ENCODE measurements around the gene TERB1.

The TERB1 gene, protein sequence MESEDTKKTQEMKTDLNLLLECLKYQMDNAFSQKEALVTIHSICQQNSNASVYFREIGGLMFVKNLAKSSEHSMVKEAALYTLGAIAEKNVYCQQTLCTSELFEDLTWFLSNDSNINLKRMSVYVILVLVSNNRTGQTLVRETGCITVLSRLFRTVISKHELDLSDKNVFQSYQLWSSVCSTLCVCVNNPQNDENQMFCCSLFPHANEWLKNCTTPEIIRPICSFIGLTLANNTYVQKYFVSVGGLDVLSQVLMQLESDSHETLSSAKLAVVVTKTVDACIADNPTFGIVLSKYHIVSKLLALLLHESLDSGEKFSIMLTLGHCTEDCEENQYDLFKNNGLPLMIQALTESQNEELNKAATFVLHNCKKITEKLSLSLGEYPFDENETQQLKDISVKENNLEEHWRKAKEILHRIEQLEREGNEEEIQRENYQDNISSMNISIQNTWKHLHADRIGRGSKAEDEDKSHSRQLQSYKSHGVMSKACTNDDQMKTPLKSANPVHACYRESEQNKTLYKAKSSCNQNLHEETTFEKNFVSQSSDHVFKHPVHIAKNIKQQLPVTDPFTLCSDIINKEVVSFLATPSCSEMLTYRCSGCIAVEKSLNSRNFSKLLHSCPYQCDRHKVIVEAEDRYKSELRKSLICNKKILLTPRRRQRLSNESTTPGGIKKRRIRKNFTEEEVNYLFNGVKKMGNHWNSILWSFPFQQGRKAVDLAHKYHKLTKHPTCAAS

DNA sequence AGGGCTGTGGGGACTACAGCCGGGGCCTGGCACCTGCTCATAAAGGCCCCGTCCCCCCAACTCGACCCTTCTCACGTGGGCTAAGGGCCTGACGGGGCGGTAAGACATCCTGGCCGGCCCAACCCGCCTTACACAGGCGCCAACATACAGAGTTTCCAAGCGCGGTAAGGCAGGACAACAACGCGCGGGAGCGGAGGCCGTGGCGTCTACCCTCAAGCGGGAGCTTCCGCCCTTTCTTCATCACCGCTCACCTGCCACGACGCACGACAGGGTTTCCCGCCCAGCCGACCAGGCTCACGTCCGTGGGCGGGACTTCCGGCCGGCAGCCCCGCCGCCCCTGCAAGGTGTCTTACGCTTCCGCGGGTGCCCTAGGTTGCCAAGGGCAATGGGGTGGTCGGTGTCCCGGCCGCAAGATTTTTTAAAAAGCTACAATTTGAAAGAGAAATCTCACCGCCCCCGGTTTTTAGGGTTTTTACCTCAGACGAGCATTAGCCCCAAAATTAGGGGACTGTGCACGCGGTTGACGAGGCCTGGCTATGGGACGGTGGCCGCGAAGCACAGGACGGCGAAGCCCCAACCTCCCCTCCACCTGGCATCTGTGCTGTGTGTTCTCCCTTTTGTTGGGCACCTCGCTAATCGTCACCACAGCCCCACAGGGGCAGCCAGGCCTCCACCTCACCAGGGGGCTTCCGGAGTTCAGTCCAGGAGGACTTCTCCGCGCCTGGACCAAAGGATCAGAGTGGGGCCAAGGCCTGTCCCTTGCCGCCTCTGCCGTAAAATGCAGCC lies at the start of gene TERB1:
Gene TERB1, minus strand, starts transcription at position 265 of the 786 bp plus-strand sequence. CDS start 4,786 bp downstream, outside the sequence.
- DNase-seq = no peak

DNA sequence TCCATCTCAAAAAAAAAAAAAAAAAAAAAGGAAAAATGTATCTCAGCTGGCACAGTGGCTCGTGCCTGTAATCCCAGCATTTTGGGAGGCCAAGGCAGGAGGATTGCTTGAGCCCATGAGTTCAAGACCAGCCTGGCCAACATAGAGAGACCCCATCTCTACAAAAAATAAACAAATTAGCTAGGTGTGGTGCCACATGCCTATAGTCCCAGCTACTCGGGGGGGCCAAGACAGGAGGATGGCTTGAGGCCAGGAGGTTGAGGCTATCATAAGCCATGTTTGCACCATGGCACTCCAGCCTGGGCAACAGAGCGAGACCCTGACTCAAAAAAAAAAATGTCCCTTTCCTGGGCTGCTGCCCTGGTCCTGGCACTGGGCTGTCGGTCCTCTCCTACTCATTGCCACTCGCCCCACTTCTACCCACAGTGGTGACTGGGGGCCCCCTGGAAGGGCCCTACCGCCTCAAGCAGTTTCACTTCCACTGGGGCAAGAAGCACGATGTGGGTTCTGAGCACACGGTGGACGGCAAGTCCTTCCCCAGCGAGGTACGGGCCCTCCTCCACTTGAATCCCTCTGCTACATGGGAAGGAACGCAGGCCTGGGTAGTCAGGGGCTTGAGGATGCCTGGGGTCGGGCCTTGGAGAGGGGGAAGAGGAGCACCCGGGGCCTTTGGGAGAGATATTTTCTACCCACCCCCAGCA lies 48.9 kb upstream of the TERB1 start:
- no peak for DNase-seq

DNA sequence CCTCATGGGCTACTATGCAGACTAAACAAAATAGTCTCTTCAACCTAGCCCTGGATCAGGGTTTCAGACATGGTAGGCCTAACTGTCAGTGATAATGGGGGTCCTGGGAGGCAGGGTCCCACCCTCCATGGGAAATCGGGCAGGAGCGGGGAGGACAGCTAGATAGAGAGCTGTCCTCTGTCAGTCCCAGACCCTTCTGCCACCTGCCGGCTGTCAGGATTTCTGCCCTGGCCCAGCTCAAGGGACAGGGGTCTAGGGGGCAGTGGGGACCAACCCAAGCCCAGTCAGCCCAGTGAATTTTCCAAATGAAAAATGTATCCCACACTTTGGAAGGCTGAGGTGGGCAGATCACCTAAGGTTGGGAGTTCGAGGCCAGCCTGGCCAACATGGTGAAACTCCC lies 48.2 kb upstream of the TERB1 start:
- no peak for DNase-seq

DNA sequence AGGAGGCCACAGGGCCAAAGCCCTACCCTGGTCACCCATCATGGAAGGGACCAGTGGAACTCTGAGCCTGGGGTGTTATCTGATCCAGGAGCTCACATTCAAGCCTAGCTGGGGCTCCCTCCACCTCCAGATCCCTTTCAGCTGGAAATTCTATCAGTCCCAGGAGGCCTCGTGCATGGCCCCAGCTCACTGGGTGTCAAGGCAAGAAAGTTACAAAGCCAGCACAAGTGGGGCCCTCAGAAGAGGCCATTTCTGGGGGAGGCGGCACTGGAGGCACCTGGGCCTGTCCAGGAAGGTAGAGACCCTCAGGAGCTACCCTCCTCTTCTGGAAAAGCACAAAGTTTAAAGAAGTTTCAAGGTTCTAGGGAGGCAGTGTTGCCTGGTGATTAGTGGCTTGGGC lies 47.6 kb upstream of the TERB1 start:
- no peak for DNase-seq

DNA sequence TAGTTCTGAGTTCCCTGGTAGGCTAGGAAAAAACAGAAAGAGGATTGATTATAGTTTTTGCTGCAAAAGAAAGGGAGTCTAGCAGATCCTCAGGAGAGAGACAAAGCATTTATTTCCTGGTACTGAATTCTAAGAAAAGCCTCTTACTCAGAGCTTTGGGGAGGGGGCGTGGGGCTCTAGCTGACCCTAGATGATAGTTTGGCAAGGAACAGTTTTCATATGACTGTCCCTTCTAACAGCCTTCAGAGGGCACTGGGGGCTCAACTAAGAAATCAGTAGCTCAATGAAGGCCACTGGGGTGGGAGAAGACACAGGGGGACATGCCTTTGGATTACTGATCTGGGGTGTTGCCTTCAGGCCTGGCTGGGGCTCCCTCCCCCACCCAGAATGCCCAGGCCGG lies 46.8 kb upstream of the TERB1 start:
- DNase-seq = no peak

DNA sequence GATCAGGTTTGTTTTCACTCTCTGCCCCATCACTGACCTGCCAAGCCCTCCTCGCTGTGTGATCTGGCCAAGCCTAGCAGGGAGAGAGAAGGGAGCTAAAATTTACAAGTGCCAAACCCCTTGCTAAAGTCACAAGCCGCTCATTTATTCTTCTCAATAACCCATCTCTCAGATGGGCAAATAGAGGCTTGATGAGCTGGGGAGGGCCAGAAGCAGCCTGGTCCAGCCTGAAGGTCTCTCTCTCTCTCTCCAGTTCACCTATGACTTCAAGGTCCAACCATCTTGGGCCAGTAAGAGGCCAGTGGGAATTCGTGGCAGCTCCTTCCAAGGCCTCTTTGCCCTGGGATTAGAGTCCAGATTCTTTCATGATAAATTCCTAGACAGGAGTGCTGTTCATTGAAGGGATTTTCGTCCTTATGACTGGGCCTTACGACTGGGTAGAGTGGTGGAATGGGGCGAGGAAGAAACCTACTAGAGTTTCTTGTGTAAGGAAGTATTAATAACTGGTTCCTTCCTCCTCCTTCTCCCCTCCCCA lies 46.2 kb upstream of the TERB1 start:
- no peak for DNase-seq

DNA sequence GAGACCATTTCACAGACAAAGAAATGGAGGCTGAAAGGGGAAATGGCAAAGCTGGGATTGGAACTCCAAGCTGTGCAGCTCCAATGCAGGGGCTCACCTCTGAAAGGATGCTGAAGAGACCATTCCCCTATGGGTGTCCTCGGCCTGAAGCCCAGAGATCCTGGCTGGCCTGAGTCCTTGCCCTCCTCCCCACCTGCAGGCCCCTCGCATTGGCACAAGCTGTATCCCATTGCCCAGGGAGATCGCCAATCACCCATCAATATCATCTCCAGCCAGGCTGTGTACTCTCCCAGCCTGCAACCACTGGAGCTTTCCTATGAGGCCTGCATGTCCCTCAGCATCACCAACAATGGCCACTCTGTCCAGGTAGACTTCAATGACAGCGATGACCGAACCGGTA lies 45.4 kb upstream of the TERB1 start:
- DNase-seq = no peak

DNA sequence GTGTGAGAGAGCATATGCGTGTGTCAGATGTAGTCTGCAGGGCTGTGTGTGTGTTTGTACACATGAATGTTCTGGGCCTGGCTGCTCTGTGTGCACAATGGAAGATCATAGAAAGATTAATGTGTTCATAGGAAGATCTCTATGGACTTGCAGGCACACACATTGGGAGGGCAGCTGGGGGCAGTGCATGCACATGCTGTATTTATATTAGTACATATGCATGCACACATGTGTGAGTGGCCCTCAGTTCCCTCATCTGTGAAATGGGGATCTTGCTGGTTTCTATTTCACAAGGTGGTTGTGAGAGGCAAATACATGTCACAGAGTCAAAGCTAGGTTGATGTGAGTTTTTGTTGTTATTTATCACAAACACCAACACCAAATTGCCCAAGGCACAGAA lies 44.9 kb upstream of the TERB1 start:
- DNase-seq = no peak

DNA sequence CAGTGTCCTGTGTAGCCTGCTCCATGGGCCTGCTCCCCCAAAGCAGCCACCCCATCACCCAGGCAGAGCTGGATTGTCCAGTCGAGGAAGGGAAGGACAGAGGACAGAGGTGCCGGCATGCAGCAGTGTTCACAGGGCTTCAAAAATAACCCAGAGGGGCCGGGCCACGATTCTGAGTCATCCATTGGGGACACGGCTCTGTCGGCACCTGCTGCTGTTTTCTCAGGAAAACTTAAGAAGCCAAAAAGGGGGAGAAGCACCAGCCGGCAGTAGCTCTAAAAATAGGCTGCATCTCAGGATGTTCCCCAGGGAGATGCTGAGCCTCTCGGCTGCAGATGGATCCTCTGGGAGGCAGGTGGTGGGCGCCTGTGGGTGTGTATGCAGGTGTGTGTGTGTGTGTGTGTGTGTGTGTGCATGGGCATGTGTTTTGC lies 44.4 kb upstream of the TERB1 start:
- no peak for DNase-seq

DNA sequence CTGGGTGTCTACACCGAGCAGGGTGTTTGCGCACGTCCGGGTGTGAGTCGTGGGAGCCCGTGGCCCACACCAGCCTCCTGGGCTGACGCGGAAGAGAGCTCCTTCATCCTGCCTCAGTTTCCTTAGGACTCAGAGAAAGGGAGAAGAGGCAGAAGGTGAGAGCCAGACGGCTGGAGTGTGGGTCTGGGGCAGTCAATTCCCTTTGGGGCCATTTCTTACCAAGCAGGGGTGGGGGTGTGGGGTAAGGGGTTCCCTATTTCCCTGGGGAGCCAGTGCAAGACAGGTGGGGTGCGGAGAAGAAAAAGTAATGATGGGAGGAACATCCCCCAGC lies 43.7 kb upstream of the TERB1 start:
- no peak for DNase-seq

DNA sequence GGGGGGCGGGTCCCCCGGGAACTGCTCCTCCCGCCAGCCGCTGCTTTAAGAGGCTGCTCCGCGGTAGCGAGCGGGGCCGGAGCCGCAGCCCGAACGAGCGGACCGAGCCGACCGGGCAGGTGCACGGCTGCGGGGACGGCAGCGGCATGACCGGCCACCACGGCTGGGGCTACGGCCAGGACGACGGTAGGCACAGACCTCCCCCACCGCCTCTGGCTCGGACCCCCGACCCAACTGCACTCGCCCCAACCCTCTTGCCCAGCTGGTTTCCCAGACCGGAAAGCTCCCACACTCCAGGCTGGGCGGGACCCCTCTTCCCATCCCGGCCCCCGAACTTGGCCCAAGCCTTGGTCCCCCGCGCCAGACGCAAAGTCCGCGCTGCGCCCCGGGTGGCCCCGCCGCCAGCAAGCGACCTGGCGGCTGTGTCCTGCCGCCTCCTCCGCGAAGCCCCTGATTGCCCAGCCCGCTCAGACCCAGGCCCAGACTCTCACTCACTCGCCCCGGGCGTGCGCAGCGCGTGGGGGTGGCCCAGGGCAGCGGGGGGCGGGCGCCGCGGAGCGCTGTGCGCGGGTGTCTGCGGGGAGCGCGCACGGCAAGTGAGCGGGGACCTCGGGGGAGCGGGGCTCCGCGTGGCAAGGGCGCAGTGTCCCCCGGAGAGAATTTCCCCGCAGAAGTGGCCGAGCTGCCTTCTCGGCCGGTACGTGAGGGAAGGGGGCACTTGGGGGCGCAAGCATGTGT lies 43.1 kb upstream of the TERB1 start, which contains the start of gene CA7:
Gene CA7, plus strand, starts transcription at position 73 of the 738 bp plus-strand sequence. Its CDS starts 74 bp downstream, at position 147.
- no peak for DNase-seq

DNA sequence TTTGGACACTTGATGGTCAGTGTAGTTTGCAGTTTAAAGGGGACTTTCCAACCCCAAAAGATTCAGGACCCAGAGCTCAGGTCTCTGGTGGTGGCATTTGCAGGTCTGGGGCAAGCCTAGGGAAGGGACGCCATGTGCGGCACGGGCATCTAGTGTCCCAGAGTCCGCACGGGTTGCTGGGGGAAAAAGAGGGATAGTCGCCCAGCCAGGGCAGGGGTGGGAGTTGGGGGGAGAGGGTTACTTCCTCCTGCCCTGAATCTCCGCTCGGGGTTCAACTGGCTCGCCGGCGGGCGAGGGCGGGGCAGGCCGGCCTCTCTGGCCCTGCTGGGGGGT lies 42.6 kb upstream of the TERB1 start:
- DNase-seq = no peak

DNA sequence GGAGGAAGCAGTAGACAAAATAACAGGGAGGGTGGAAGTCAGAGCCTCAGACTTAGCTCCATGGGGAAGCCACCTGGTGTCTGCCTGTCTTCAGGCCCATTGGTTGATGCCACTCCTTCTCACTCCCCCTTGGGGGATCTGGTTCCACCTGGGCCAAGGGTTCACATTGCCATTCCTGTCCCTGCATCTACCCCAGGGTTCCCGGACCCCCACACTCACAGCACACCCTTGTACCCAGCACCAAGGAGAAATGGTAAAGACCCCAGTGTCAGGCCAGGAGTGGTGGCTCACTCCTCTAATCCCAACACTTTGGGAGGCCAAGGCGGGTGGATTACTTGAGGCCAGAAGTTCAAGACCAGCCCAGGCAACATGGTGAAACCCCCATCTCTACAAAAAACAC lies 41.8 kb upstream of the TERB1 start:
- no peak for DNase-seq

DNA sequence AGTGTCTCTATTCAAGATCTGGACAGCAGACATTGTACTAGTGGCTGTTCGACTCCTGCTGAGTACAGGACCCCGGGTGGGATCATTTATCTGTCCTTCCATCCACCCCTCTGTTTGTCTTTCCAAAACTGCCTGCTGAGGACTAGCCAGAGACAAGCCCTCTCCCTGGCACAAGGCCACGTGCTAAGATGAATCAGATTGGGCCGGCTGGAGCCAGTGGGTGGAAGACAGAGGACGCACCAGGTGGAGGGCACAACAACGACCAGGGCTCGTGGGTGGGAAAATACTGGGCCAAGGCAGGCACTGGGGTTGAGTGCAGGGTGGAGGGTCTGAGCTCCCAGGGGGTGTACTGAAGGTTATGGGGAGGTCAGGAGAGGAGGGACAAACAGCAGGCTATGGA lies 41.4 kb upstream of the TERB1 start:
- DNase-seq = no peak

DNA sequence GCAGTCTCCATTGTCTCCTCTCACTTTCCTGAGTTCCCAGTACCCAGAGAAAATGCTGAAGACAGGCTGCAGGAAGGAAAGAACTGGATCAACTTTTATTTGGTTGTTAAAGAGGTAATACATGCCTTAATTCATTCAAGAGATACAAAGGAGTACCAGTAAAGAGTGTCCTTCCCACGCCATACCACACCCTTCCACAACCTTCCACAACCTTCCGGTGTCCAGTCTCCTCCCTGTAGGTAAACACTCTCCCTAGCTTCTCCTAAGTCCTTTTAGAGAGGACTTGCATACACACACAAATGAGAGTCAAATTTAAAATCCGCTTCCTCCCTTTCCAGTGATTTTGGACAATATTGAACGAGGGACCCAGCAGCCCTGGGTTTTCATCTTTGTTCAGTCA lies 40.0 kb upstream of the TERB1 start:
- no peak for DNase-seq

DNA sequence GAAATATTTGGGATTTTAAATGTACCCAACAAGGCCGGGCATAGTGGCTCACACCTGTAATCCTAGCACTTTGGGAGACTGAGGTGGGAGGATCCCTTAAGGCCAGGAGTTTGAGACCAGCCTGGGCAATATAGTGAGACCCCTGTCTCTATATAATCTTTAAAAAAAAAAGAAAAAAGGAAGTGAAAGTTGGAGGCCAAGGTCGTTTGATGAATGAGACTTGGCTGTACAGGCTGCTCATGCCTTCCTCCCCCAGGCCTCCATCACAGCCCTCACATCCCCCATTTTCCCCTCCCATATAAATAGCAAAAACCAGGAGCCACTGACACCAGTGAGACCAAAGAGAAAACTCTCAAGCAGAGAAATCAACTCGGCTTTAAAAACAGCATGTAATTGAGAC lies 39.5 kb upstream of the TERB1 start:
- no peak for DNase-seq

DNA sequence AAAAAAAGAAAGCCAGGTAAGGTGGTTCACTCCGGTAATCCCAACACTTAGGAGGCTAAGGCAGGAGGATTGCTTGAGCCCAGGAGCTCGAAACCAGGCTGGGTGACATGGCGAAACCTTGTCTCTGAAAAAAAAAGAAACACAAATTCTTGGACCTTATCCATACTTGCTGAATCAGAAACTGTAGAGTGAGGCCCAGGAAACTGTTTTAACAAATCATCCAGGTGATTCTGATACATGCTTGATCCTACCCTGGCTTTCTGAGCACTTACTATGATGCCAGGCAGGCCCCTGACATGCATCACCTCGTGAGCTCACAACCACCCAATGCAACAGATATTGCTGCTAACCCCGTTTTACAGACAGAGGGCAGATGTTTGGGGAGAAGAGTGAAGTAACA lies 33.4 kb upstream of the TERB1 start:
- DNase-seq = no peak

DNA sequence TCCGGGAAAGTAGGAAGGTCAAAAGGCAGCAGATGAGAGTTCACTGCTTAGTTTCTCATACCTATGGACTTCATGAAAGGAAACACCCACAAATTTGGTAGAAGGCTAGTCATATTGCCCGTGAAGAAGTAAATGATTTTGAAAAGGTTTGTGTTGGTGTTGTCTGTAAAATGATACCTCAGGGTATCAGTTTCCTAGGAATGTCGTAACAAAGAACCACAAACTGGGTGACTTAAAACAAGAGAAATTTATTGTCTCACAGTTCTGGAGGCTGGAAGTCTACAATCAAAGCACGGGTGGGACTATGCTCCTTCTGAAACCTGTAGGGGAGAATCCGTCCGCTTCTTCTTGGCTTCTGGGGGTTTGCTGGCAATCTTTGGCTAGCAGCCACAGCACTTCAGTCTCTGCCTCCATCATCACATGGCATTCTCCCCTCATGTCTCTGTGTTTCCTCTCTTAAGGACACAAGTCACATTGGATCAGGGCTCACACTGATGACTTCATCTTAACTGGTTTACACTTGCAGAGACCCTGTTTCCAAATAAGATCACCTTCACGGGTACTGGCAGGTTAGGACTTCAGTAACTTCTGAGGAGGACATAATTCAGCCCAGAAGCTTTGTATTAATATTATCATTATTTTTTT lies 31.4 kb upstream of the TERB1 start:
- no peak for DNase-seq

DNA sequence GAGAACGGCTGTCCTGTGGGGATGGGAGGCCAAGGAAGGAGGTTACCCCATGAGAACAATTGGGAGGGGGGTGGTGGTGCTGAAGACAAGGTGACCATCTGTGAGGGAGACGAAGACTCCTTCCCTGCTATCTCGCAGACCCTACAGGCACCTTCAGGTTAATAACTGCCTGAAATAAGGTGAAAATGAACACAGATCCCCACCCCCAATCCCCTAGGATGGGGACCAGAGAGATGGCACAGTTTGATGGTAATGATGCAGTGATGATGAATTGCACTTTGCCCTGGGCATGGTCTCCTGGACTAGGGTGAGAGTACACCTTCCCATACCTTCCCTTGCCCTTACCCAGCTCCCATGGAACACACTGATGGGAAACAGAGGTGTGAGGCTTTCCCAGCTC lies 30.8 kb upstream of the TERB1 start:
- no peak for DNase-seq

DNA sequence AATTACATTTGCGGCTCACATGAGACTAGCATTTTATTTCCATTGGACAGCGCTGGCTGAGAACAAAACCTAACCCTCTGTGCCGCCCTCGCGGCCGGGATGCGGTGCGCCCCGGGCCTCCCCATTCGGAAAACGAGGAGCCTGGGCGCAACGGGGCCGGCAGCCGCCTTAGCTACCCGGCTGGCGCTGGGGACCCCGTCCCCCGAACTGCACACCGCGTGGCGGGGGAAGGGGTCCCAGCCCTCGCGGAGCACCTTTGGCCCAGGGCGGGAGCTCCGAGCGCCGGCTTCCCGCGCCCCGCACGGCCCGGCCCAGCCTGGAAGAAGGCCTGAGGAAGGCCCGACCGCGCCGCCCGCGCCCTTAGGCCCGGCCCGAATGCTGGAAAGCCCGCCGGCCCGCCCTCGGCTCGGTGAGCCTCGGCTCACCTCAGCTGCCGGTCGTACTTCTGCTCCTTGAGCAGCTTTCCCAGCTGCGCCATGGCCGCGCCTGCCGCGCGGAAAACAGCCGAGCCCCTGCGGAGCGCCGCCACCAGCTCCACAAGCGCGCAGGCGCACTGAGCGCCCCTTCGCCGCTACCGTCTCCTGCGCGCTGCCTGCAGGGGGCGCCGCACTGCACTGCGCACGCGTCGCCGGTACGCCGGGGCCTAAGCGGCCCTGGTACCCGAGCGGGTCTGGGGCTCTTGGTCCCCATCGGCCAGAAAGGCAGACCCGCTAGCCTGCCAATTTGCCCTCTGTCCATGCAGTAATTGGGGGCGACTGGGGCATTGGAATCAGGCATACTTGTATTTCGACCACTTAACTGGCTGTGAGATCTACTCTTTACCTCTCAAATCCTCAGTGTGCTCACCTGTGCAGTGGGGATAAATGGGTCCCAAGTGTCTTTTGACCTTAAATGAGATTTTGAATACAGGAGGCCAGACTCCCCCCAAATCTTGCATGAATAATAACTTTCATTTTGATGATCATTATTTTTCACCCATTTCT lies 29.3 kb upstream of the TERB1 start, which contains the start of gene NAE1:
Gene NAE1, minus strand, starts transcription at position 555 of the 983 bp plus-strand sequence. Its CDS starts 77 bp downstream, at position 478.
- peak; percentile 85 for DNase-seq

Measured in activated gamma-delta T cell treated with Interleukin-2 at 50 U/mL for 16 hours (primary cell).